ENCODE data around the gene HK1. TPM values are rescaled to one million over a fixed set of nuclear protein-coding genes. Genes with fewer than 3 reads are reported as not detected.

HK1 gene
- total RNA-seq, 1 experiment from 2014 or later, result 140 TPM

DNA sequence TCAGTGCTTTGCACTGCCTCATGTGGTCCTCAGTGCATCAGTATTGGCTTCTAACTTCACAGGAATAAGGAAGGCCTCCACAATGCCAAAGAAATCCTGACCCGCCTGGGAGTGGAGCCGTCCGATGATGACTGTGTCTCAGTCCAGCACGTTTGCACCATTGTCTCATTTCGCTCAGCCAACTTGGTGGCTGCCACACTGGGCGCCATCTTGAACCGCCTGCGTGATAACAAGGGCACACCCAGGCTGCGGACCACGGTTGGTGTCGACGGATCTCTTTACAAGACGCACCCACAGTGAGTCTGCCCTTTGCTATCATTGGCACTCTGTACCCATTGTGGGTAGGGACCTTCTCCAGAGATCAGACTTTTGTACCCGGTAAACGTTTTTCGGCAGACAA, 101.5 kb downstream of the HK1 start:
- TF ChIP-seq CTCF (conservative IDR thresholded peaks at IDR 0.05), result no peak
- TF ChIP-seq EZH2 (IDR thresholded peaks at IDR 0.05; ENCODE audit: low read depth), result no peak
- Histone ChIP-seq H3K79me2 (ENCODE audit: low read depth) (no peaks in the 10 kb centered on the region), H3K36me3 (ENCODE audit: low read depth) (peaks cover 22% of the 10 kb centered on the region), H3K27me3 (ENCODE audit: insufficient read depth, low read depth) (no peaks in the 10 kb centered on the region), H3K4me2 (no peak overlapping the region), H3K4me3 (no peak overlapping the region), H2AFZ (no peak overlapping the region), H3K9me3 (ENCODE audit: insufficient read depth, low read depth) (no peaks in the 10 kb centered on the region), H3K4me1 (replicated peaks; ENCODE audit: insufficient read depth) (peaks cover 26% of the 10 kb centered on the region), H3K9me2 (ENCODE audit: insufficient read depth) (no peaks in the 10 kb centered on the region), H3K27ac (no peak overlapping the region), H4K20me1 (ENCODE audit: insufficient read depth) (no peaks in the 10 kb centered on the region), H3F3A (ENCODE audit: insufficient read depth, low read depth) (peaks cover 26% of the 10 kb centered on the region)
- intact Hi-C loops (cut with micrococcal nuclease; ENCODE audit: unreplicated experiment), result no loop called here
- no peak for DNase-seq
- CTCF ChIA-PET, result no interaction called here
- POLR2A ChIA-PET (ENCODE audit: unreplicated experiment), result no interaction called here
- no TSS peak for BruUV-seq (replicated peaks)

DNA sequence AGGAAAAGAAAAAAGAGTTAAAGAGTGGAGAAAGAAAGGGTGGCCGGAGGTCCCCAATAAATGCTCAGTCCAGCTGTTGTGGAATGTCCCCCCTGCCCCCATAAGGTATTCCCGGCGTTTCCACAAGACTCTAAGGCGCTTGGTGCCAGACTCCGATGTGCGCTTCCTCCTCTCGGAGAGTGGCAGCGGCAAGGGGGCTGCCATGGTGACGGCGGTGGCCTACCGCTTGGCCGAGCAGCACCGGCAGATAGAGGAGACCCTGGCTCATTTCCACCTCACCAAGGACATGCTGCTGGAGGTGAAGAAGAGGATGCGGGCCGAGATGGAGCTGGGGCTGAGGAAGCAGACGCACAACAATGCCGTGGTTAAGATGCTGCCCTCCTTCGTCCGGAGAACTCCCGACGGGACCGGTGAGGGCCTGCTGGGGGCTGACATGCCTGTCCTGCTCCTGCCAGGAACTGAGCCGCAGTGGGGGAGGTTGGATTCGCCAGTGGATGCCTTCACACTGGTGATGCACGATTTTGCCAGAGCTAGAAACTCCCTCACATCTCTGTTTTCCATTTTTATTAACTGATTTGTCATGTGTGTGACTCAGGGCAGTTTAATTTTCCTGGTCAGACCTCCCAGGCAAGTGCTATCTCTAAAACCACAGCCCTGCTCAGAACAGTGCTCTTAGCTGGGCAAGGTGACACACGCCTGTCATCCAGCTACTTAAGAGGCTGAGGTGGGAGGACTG, 104.3 kb downstream of the HK1 start:
- intact Hi-C loops (cut with micrococcal nuclease; ENCODE audit: unreplicated experiment), result no loop called here
- H3K27me3 ChIP-seq (ENCODE audit: insufficient read depth, low read depth), result no peaks in the 10 kb centered on the region
- H3K9me2 ChIP-seq (ENCODE audit: insufficient read depth), result no peaks in the 10 kb centered on the region
- 0 out of 2 replicates have a peak, but pooled peaks cover 4% of the 10 kb centered on the region for H3K79me2 ChIP-seq (ENCODE audit: low read depth)
- TF ChIP-seq CTCF (conservative IDR thresholded peaks at IDR 0.05) (no peak), EZH2 (IDR thresholded peaks at IDR 0.05; ENCODE audit: low read depth) (no peak)
- peaks cover 53% of the 10 kb centered on the region for H3F3A ChIP-seq (ENCODE audit: insufficient read depth, low read depth)
- no peak overlapping the region for H3K4me3 ChIP-seq
- peak overlapping the region; percentile 13 for H3K27ac ChIP-seq
- CTCF ChIA-PET, result no interaction called here
- no peaks in the 10 kb centered on the region for H4K20me1 ChIP-seq (ENCODE audit: insufficient read depth)
- H2AFZ ChIP-seq, result no peak overlapping the region
- peaks cover 54% of the 10 kb centered on the region for H3K4me1 ChIP-seq (replicated peaks; ENCODE audit: insufficient read depth)
- peak in 1 of 2 experiments; percentile 72 for DNase-seq
- H3K4me2 ChIP-seq, result no peak overlapping the region
- POLR2A ChIA-PET (ENCODE audit: unreplicated experiment), result interaction anchor here (0.6 kb wide), 1 partner anchor 1439 kb away, joined by 5 read pairs; no protein-coding TSS in a partner anchor
- no TSS peak for BruUV-seq (replicated peaks)
- peaks cover 26% of the 10 kb centered on the region for H3K36me3 ChIP-seq (ENCODE audit: low read depth)
- H3K9me3 ChIP-seq (ENCODE audit: insufficient read depth, low read depth), result no peaks in the 10 kb centered on the region

DNA sequence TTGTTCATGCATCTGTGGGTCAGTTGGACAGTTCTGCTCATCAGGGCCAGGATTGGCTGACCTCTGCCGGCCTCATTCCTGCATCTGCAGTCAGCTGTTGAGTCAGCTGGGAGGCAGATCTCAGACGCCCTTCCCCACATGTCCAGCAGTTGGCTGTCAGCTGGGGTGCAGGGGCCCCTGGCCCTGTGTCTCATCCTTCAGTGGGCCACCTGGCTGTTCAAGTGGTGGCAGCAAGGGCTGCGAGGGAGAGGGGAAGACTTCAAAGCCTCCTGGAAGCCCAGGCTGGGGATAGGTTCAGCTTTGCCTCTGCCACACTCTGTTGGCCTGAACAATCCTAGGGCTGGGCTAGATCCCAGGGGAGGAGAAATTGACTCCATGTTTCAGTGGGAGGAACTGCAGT, 105.3 kb downstream of the HK1 start:
- intact Hi-C loops (cut with micrococcal nuclease; ENCODE audit: unreplicated experiment), result no loop called here

More for the DNA sequence above, 105.3 kb downstream of the HK1 start:
- H2AFZ ChIP-seq, result no peak overlapping the region
- H3F3A ChIP-seq (ENCODE audit: insufficient read depth, low read depth), result peaks cover 59% of the 10 kb centered on the region
- no peak overlapping the region for H3K4me3 ChIP-seq
- BruUV-seq (replicated peaks), result no TSS peak
- peaks cover 29% of the 10 kb centered on the region for H3K36me3 ChIP-seq (ENCODE audit: low read depth)
- peaks cover 59% of the 10 kb centered on the region for H3K4me1 ChIP-seq (replicated peaks; ENCODE audit: insufficient read depth)
- H3K79me2 ChIP-seq (ENCODE audit: low read depth), result peaks cover 12% of the 10 kb centered on the region; the same call in 1 of the 2 replicates
- ChIA-PET POLR2A (ENCODE audit: unreplicated experiment) (no interaction called here), CTCF (no interaction called here)
- H4K20me1 ChIP-seq (ENCODE audit: insufficient read depth), result no peaks in the 10 kb centered on the region
- no peaks in the 10 kb centered on the region for H3K9me3 ChIP-seq (ENCODE audit: insufficient read depth, low read depth)
- no peaks in the 10 kb centered on the region for H3K27me3 ChIP-seq (ENCODE audit: insufficient read depth, low read depth)
- H3K9me2 ChIP-seq (ENCODE audit: insufficient read depth), result no peaks in the 10 kb centered on the region
- TF ChIP-seq EZH2 (IDR thresholded peaks at IDR 0.05; ENCODE audit: low read depth) (no peak), CTCF (conservative IDR thresholded peaks at IDR 0.05) (no peak)
- H3K4me2 ChIP-seq, result no peak overlapping the region
- no peak for DNase-seq
- no peak overlapping the region for H3K27ac ChIP-seq
